Measurements from ENCODE around the gene SWSAP1. TPM values are rescaled to one million over a fixed set of nuclear protein-coding genes. Genes with fewer than 3 reads are reported as not detected.
A peak's percentile ranks its signal among the peaks of the same experiment; 100 is the strongest.

The SWSAP1 gene
- total and polyA plus RNA-seq, 12 donors, result 2.1 to 8.4 (median 4.4) TPM

DNA sequence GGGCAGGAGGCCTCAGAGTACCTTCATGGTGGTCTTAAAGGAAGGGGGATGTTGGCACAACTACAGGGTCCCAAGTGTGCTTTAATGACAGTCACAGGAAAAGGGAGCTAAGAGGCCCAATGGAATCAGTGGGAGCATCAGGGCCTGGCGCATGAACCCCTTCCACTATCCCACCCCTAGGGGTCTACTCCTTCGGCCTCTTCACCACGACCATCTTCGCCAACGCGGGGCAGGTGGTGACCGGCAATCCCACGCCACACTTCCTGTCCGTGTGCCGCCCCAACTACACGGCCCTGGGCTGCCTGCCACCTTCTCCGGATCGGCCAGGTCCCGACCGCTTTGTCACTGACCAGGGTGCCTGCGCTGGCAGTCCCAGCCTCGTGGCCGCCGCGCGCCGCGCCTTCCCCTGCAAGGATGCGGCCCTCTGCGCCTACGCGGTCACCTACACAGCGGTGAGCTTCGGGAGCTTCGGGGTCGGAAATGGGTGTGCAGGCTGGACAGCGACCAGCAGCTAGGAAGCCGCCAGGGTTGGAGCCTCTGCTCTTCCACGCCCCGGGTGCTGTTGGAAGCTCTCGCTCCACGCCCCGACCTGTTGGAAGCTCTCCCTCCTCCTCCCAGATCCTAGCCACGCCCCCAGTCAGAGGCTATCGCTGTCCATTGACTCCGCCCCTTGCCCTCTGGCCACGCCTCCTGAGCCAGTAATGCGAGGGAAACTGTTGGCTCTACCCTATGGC, 13.3 kb upstream of the SWSAP1 start:
- intact Hi-C loops (cut with DNase I), result no loop called here
- WGBS, 4 donors, result 28 to 82% (median 66%) methylated on average over 10 to 43 of the region's 43 CpGs
- H3K4me1 ChIP-seq (replicated peaks in 1 of 2), result peaks cover 2 to 5% of the 10 kb centered on the region in 2 donors
- H3K27me3 ChIP-seq, result no peaks in the 10 kb centered on the region
- no peak overlapping the region for H3K27ac ChIP-seq
- peaks cover 0 to 47% of the 10 kb centered on the region in 2 donors for H3K36me3 ChIP-seq (replicated peaks in 1 of 2)
- DNase-seq, result peak in 6 of 7 donors; percentile 43 to 83 (median 72)
- no peak overlapping the region for H3K4me3 ChIP-seq
- TF ChIP-seq, protein P1, sequence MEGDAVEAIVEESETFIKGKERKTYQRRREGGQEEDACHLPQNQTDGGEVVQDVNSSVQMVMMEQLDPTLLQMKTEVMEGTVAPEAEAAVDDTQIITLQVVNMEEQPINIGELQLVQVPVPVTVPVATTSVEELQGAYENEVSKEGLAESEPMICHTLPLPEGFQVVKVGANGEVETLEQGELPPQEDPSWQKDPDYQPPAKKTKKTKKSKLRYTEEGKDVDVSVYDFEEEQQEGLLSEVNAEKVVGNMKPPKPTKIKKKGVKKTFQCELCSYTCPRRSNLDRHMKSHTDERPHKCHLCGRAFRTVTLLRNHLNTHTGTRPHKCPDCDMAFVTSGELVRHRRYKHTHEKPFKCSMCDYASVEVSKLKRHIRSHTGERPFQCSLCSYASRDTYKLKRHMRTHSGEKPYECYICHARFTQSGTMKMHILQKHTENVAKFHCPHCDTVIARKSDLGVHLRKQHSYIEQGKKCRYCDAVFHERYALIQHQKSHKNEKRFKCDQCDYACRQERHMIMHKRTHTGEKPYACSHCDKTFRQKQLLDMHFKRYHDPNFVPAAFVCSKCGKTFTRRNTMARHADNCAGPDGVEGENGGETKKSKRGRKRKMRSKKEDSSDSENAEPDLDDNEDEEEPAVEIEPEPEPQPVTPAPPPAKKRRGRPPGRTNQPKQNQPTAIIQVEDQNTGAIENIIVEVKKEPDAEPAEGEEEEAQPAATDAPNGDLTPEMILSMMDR (IDR thresholded peaks at IDR 0.05), result no peak
- no peak for TF ChIP-seq POLR2A (IDR thresholded peaks at IDR 0.05)
- no peaks in the 10 kb centered on the region for H3K9me3 ChIP-seq (replicated peaks in 1 of 3)

DNA sequence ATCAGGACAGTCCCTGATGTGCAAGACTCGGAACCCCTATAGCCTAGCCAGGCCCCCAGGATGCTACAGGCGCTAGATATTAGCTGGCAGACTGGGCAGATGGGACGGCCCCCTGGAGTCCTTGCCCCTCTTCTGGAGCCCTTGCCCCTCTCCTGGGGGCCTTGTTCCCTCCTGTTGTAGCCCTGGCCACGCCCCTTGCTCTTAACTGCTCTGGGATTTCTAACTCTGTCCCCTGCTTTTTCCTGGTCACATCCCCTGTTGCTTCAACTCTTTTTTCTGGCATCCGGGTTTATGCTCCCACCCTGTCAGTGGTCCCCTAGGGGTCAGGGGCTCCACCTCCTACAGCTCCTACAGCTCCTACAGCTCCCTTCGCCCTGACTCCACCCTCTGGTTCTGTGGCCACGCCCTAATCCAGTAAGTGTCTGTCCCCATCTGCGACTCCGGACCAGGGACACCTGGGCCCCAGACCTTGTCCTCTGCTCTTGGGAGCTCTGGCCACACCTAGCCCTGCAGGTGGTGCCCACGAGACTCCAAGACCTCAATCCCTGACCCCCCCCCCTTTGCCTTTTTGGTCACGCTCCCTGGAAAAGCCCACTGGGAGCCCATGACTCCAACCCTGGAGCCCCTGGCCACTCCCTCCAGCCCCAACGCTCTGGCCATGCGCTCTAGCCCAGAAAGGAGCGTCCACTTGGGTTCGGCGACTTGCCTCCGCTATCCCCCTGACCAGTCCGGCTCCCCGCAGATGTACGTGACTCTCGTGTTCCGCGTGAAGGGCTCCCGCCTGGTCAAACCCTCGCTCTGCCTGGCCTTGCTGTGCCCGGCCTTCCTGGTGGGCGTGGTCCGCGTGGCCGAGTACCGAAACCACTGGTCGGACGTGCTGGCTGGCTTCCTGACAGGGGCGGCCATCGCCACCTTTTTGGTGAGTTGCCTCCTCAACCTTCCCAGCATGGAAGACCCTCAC, 12.4 kb upstream of the SWSAP1 start:
- intact Hi-C loops (cut with DNase I), result no loop called here
- TF ChIP-seq, protein P1 (IDR thresholded peaks at IDR 0.05), result no peak
- TF ChIP-seq POLR2A (IDR thresholded peaks at IDR 0.05), result no peak
- no peaks in the 10 kb centered on the region for H3K9me3 ChIP-seq (replicated peaks in 1 of 3)
- DNase-seq, result no peak
- H3K36me3 ChIP-seq (replicated peaks in 1 of 2), result peaks cover 0 to 50% of the 10 kb centered on the region in 2 donors
- H3K27ac ChIP-seq, result no peak overlapping the region
- no peak overlapping the region for H3K4me3 ChIP-seq
- H3K27me3 ChIP-seq, result no peaks in the 10 kb centered on the region
- WGBS, 4 donors, result 85 to 92% (median 90%) methylated on average over 22 to 35 of the region's 35 CpGs
- H3K4me1 ChIP-seq (replicated peaks in 1 of 2), result no peaks in the 10 kb centered on the region

DNA sequence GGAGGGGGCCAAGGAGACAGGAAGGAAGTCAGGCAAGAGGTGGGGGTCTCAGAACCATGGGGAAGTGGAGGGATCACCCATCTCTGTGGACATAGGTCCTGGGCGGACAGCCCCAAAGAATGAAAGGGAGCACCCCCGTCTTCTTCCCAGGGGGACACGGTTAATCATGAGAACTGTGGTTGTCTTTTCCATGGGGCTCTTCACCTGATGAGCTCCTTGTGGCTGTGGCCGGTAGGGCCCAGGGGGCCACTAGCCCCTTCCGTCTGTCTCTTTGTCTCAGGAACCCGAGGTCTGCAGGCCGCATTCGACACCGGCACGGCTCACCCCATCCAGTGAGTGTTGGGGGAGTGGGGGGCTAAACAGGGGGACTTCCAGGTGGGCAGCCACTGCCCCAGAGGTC, 10.6 kb upstream of the SWSAP1 start:
- H3K27ac ChIP-seq, result no peak overlapping the region
- H3K36me3 ChIP-seq (replicated peaks in 1 of 2), result peaks cover 0 to 55% of the 10 kb centered on the region in 2 donors
- H3K27me3 ChIP-seq, result no peaks in the 10 kb centered on the region
- intact Hi-C loops (cut with DNase I), result no loop called here
- H3K9me3 ChIP-seq (replicated peaks in 1 of 3), result no peaks in the 10 kb centered on the region
- WGBS, 4 donors, result 92 to 93% (median 93%) methylated on average over 5 to 10 of the region's 10 CpGs
- no peak overlapping the region for H3K4me3 ChIP-seq
- H3K4me1 ChIP-seq (replicated peaks in 1 of 2), result no peaks in the 10 kb centered on the region
- DNase-seq, result no peak
- TF ChIP-seq, protein P1 (IDR thresholded peaks at IDR 0.05), result no peak
- TF ChIP-seq POLR2A (IDR thresholded peaks at IDR 0.05), result no peak

DNA sequence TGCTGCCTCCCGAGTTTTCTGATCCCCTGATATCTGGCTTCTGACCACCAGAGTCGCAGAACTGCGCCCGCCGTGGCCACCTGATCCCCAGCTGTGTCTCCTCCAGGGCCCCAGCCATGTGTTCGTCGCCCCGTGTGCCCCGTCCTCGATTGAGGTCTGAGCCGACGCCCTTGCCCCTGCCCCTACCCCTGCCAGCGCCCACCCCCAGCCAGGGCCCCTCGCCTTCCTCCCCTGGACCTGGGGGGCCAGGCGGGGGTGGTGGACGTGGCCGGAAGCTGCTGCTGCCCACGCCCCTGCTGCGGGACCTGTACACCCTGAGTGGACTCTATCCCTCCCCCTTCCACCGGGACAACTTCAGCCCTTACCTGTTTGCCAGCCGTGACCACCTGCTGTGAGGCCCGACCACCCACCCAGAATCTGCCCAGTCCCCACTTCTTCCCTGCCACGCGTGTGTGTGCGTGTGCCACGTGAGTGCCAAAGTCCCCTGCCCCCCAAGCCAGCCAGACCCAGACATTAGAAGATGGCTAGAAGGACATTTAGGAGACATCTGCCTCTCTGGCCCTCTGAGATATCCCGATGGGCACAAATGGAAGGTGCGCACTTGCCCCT, 10.1 kb upstream of the SWSAP1 start:
- Histone ChIP-seq H3K4me1 (replicated peaks in 1 of 2) (no peaks in the 10 kb centered on the region), H3K36me3 (replicated peaks in 1 of 2) (peaks cover 0 to 52% of the 10 kb centered on the region in 2 donors), H3K27ac (no peak overlapping the region), H3K4me3 (no peak overlapping the region), H3K27me3 (no peaks in the 10 kb centered on the region), H3K9me3 (replicated peaks in 1 of 3) (no peaks in the 10 kb centered on the region)
- no peak for DNase-seq
- WGBS, 4 donors, result 89 to 95% (median 92%) methylated on average over 23 to 28 of the region's 28 CpGs
- intact Hi-C loops (cut with DNase I), result no loop called here
- TF ChIP-seq, protein P1 (IDR thresholded peaks at IDR 0.05), result no peak
- TF ChIP-seq POLR2A (IDR thresholded peaks at IDR 0.05), result no peak
